Psoas muscle (tissue), 8 donors: ENCODE results near the gene DRAXIN. TPM values are rescaled to one million over a fixed set of nuclear protein-coding genes. Genes with fewer than 3 reads are reported as not detected.

Experiments
- ATAC-seq, 4 donors: fragments of 200-7000 bp; cut with Tn5 transposase; one replicate each; pipeline ENCODE4 v1.9.1; 2020; ENCODE audit warnings: moderate library complexity in 3 of 4, mild to moderate bottlenecking in 2 of 4
- DNase-seq, 2 donors: peaks; one replicate each; pipeline ENCODE4 v3.0.0-alpha.2; 2020
- H3K27ac ChIP-seq: fragments of 200-600 bp; one replicate; pipeline ENCODE4 v1.8.0; 2022
- H3K27me3 ChIP-seq, 3 donors: fragments of 200-600 bp in 1 of 3; one replicate each; pipeline versions ENCODE4 v1.6.1 to v1.8.0; 2013 to 2022; ENCODE audit warnings: low read length in 2 of 3, mild to moderate bottlenecking in 2 of 3, moderate library complexity in 1 of 3; ENCODE audit not compliant: insufficient read depth in 3 of 3
- H3K36me3 ChIP-seq, 2 donors: fragments of 200-600 bp in 1 of 2; one replicate each; pipeline versions ENCODE4 v1.6.1 to v1.8.0; 2013 to 2022; ENCODE audit warnings: low read depth in 1 of 2, mild to moderate bottlenecking in 1 of 2, moderate library complexity in 1 of 2; ENCODE audit not compliant: insufficient read depth in 1 of 2
- H3K4me1 ChIP-seq: fragments of 200-600 bp; one replicate; pipeline ENCODE4 v1.8.0; 2022
- H3K4me3 ChIP-seq: fragments of 200-600 bp; one replicate; pipeline ENCODE4 v1.8.0; 2022; ENCODE audit warnings: mild to moderate bottlenecking
- H3K9me3 ChIP-seq: fragments of 200-600 bp; one replicate; pipeline ENCODE4 v1.8.0; 2022
- WGBS, 3 donors: extraction: QIAGEN DNeasy Blood & Tissue Kit; methylation state at CpG; one replicate each; pipeline versions ENCODE4 v1.1.6 to v1.1.7; 2013; 5-methylcytosine and 5-hydroxymethylcytosine counted together
- intact Hi-C, 2 donors: fragments of 100-400 bp; cut with DNase I; formaldehyde crosslinking; loops; one replicate each; pipeline versions ENCODE4 v1.11.0 to v1.14.2; 2022
- polyA plus RNA-seq, 3 donors: library from polyadenylated mRNA; stranded (reverse); fragments of 200-250 nt; gene quantifications; one replicate each; pipeline ENCODE4 v1.2.3, GENCODE V29; 2013
- total RNA-seq, 4 donors: library from RNA; stranded (reverse); fragmentation: NEBNext Ultra II Directional in 2 of 4; extraction: Animal tissue kit (Norgen Biotek cat#: 25700) in 2 of 4; gene quantifications; one replicate each; pipeline versions ENCODE4 v1.2.1 to v1.2.4, GENCODE V29; 2021 to 2023
- TF ChIP-seq, protein P1 (sequence below): fragments of 200-600 bp; IDR thresholded peaks from one replicate; pipeline ENCODE4 v1.8.0; 2022; ENCODE audit warnings: antibody characterized with exemption
- donor health status: healthy with polysubstance abuse.
- donor health status: DM: no; HTN: no; CAD: no; lungs with moderate emphysema.
- donor health status: Bipolar disorder and iron deficiency.
- donor health status: healthy.
- donor health status: DM: yes; HTN: yes; CAD: no.
- donor health status: DM: no; HTN: no; CAD: no.
- donor health status: DM: no; HTN: no; CAD: no.
- donor health status: DM: yes; HTN: yes; CAD: no.

Gene DRAXIN
- total and polyA plus RNA-seq, 7 donors = 0.01 to 0.65 (median 0.04) TPM; not detected in 4

DNA sequence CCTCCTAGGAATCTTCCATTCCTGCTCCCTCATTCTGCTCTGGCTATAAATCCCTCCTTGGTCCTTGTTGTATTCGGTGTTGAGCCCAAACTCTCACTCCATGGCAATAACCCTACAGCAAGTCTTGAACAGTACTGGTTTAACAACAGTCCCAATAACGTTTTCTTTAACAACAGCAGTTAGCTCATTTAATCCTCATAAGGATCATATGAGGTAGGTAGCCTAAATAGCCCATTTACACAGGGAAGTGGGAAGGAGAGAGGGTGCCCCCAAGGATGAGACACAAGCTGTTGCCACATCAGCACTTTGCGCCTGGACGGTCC is 44.0 kb downstream of the DRAXIN start:
- Histone ChIP-seq H3K4me3 (peak overlapping the region; percentile 72), H3K9me3 (no peaks in the 10 kb centered on the region), H3K27ac (peak overlapping the region; percentile 87), H3K4me1 (peaks cover 17% of the 10 kb centered on the region), H3K27me3 (no peaks in the 10 kb centered on the region), H3K36me3 (no peaks in the 10 kb centered on the region)
- TF ChIP-seq, protein P1, sequence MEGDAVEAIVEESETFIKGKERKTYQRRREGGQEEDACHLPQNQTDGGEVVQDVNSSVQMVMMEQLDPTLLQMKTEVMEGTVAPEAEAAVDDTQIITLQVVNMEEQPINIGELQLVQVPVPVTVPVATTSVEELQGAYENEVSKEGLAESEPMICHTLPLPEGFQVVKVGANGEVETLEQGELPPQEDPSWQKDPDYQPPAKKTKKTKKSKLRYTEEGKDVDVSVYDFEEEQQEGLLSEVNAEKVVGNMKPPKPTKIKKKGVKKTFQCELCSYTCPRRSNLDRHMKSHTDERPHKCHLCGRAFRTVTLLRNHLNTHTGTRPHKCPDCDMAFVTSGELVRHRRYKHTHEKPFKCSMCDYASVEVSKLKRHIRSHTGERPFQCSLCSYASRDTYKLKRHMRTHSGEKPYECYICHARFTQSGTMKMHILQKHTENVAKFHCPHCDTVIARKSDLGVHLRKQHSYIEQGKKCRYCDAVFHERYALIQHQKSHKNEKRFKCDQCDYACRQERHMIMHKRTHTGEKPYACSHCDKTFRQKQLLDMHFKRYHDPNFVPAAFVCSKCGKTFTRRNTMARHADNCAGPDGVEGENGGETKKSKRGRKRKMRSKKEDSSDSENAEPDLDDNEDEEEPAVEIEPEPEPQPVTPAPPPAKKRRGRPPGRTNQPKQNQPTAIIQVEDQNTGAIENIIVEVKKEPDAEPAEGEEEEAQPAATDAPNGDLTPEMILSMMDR = no peak
- WGBS, 3 donors = 29 to 33% (median 31%) methylated on average over 4 of the region's 4 CpGs
- no peak for DNase-seq
- intact Hi-C loops = loop anchor here in 1 of 2 donors (5.0 to 10.0 kb wide), 2 partner anchors 52 to 461 kb away; partner anchors contain the start of gene UBIAD1
- ATAC-seq = no peak

DNA sequence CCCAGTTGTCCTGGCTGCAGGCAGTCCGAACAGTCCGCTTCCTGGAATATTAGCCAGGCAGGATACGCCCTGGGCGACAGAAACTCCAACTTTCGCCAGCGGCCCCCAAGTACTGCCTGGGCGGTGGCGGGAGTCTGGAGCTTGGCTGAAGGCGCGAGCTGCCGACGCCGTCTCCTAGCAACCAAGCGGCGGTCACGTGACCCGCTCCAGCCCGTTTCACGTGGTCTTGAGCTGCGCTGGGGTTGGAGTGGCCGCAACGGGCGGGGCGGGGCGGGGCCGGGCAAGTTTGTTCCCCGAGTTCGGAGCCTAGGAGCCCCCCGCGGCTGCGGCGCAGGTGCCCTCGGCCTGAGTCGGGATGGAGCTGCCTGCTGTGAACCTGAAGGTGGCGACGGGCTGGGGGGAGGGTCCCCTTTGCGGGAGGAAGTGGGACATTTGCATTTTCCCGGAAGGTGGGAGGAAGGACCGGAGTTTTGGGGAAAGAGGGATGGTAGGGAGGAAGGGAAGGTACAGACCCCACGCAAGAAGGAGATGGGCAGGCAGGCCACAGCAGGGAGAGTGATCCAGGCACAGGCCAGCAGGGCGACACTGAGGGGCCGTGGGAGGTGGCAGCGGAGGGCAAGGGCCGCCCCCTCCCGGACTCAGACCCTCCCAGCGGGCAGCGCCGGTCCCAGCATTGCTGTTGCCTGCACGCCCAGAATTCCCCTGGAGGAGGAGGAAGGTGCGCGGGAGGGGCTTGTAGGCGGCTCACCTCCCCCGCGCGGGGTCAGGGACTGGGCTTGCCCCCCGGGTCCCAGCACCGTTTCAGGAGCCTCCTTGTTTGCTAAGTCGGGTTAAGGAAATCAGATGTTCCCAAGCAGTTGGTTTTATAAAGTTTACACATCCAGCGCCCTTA is 44.6 kb downstream of the DRAXIN start, which contains the start of gene AGTRAP:
Gene AGTRAP (plus strand): TSS at position 283 of the 892 bp plus-strand sequence. CDS start 73 bp downstream, at position 356.
- H3K36me3 ChIP-seq = no peaks in the 10 kb centered on the region
- intact Hi-C loops = loop anchor here in 1 of 2 donors (5.0 to 10.0 kb wide), 2 partner anchors 51 to 461 kb away; partner anchors contain the start of gene UBIAD1
- no peaks in the 10 kb centered on the region for H3K27me3 ChIP-seq
- TF ChIP-seq, protein P1 = no peak
- peak; percentile 97 to 99 for DNase-seq
- WGBS, 3 donors = 0 to 1% (median 1%) methylated on average over 51 to 59 of the region's 59 CpGs
- no peaks in the 10 kb centered on the region for H3K9me3 ChIP-seq
- H3K4me3 ChIP-seq = peak within 1 kb of the TSS; percentile 72
- peaks cover 17% of the 10 kb centered on the region for H3K4me1 ChIP-seq
- H3K27ac ChIP-seq = peak within 1 kb of the TSS; percentile 87
- peak; percentile 77 to 89 (median 84) for ATAC-seq

DNA sequence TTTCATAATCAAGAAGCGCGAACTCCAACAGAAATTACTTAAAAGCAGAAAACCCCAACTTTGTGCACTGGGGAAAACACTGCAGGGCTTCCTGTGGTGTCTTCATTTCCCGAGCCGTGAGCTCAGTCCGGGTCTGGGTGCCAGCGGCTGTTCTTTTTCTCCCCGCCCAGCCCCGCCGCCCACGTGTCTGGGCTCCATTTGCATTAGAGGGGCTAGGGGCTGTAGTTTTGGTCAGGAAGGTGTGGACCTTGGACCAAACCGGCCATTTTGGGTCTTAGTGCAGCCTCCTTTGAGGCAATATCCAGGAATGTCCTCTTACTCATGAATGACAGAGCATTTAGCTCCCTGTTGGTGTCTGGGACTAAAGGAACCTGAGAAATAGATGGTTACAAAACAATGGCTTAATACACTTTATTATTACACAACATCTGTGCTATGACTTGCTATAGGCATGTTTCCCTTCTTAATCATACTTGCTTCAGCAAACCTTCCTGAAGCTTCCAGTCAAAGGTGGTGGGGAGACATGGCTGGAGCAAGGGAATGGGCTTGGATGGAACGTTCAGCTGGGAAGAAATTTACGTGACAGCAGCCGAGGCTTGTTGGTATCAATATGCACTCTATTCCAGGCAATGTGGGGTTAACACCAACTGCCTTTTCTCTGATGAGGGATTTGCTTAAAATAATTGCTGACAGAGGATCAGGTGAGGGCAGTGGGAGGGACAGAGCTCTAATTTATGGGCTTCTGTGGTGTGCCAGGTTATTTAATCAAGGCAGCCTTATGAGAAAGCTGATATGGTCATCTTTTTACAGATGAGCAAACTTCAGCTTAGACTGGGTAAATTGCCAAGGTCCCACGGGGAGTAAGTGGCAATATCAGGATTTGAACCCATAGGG is 45.5 kb downstream of the DRAXIN start:
- Histone ChIP-seq H3K36me3 (no peaks in the 10 kb centered on the region), H3K9me3 (no peaks in the 10 kb centered on the region), H3K4me3 (peak overlapping the region; percentile 72), H3K4me1 (peaks cover 17% of the 10 kb centered on the region), H3K27me3 (no peaks in the 10 kb centered on the region), H3K27ac (peak overlapping the region; percentile 87)
- TF ChIP-seq, protein P1 = no peak
- intact Hi-C loops = loop anchor here in 1 of 2 donors (5.0 to 10.0 kb wide), 2 partner anchors 50 to 462 kb away; partner anchors contain the start of gene UBIAD1
- ATAC-seq = peak; percentile 71 to 79 (median 77)
- WGBS, 3 donors = 9 to 11% (median 9%) methylated on average over 15 of the region's 15 CpGs
- peak; percentile 84 for DNase-seq

DNA sequence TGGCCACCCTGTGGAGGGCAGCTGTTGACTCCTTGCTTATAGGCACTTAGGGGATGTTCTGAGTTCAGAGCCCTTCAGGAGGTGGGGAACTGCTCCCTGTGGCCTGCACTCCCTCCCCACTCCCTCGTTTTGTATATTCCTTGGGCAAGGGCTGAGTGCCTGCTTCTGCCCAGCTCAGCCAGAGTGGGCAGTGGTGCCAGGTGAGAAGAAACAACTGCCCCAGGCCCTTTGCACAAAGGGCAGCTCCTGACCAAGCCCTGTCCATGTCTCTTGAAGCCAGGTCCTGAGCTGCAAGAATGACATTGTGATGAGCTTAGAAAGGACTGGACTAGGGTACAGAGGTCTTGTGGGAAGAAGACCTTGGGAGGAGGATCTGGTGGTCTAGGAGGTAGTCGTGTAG is 46.6 kb downstream of the DRAXIN start:
- no peaks in the 10 kb centered on the region for H3K27me3 ChIP-seq
- H3K4me3 ChIP-seq = no peak overlapping the region
- H3K4me1 ChIP-seq = peaks cover 17% of the 10 kb centered on the region
- TF ChIP-seq, protein P1 = no peak
- no peaks in the 10 kb centered on the region for H3K36me3 ChIP-seq
- ATAC-seq (no peak), DNase-seq (no peak)
- 65 to 77% (median 76%) methylated on average over 2 of the region's 2 CpGs for WGBS, 3 donors
- no peaks in the 10 kb centered on the region for H3K9me3 ChIP-seq
- intact Hi-C loops = loop anchor here in 1 of 2 donors (5.0 to 10.0 kb wide), 2 partner anchors 49 to 463 kb away; partner anchors contain the start of gene UBIAD1
- peak overlapping the region; percentile 87 for H3K27ac ChIP-seq
